T-cell (primary cell): ENCODE measurements around the gene PRPF6. TPM values are rescaled to one million over a fixed set of nuclear protein-coding genes. Genes with fewer than 3 reads are reported as not detected.

Experiments used
- ATAC-seq, 4 experiments: fragments of 200-7000 bp in 3 of 4; fragments of 150-1000 bp in 1 of 4; cut with Tn5 transposase; replicated peaks in 1 of 4; 1 replicate in 3 of 4; 2 replicates in 1 of 4; pipeline ENCODE4 v1.10.0; 2021; ENCODE audit warnings: moderate library complexity in 3 of 4, mild to moderate bottlenecking in 2 of 4, moderate number of reproducible peaks in 1 of 4
- CTCF ChIA-PET, 2 donors: fragments of 300-600 bp; sonication (Branson Sonifier 250); formaldehyde crosslinking; loops; one replicate each; lab custom pipeline; 2022; ENCODE audit warnings: antibody characterized with exemption in 2 of 2; lab: Charles Lee
- POLR2A ChIA-PET, 2 donors: fragments of 300-600 bp; sonication (Branson Sonifier 250); formaldehyde crosslinking; loops; one replicate each; lab custom pipeline; 2022; ENCODE audit warnings: antibody characterized with exemption in 2 of 2; lab: Charles Lee
- DNase-seq, 35 experiments: peaks; one replicate each; pipeline versions ENCODE4 v3.0.0 to v3.0.0-alpha.2; 2013 to 2023
- H3K27ac ChIP-seq: one replicate; pipeline ENCODE4 v1.5.1; 2013; ENCODE audit warnings: low read length
- H3K27me3 ChIP-seq, 2 experiments: replicated peaks in 1 of 2; 1 replicate in 1 of 2; 2 replicates in 1 of 2; pipeline versions ENCODE4 v1.6.1 to v1.7.0; 2013; ENCODE audit warnings: low read length in 1 of 2, mixed read lengths in 1 of 2; ENCODE audit not compliant: control insufficient read depth in 2 of 2, insufficient read depth in 2 of 2; ENCODE audit errors: extremely low read depth in 1 of 2
- H3K36me3 ChIP-seq, 2 donors: 1 replicate in 1 of 2; 2 replicates in 1 of 2; pipeline versions ENCODE4 v1.6.1 to v1.7.0; 2013; ENCODE audit warnings: low read length in 1 of 2; ENCODE audit not compliant: control insufficient read depth in 2 of 2, insufficient read depth in 1 of 2; ENCODE audit errors: extremely low read depth in 1 of 2
- H3K4me1 ChIP-seq, 2 experiments: 1 replicate in 1 of 2; 2 replicates in 1 of 2; pipeline versions ENCODE4 v1.6.1 to v1.7.0; 2013; ENCODE audit warnings: low read length in 2 of 2, mixed read lengths in 1 of 2; ENCODE audit not compliant: insufficient read depth in 2 of 2, control insufficient read depth in 1 of 2; ENCODE audit errors: extremely low read depth in 1 of 2
- H3K4me3 ChIP-seq, 2 donors: 1 replicate in 1 of 2; 2 replicates in 1 of 2; pipeline versions ENCODE4 v1.5.1 to v1.7.0; 2013; ENCODE audit warnings: mild to moderate bottlenecking in 2 of 2, low read length in 1 of 2, moderate library complexity in 1 of 2; ENCODE audit not compliant: control insufficient read depth in 1 of 2; ENCODE audit errors: extremely low read depth in 1 of 2
- H3K9me3 ChIP-seq: 2 replicates; pipeline ENCODE4 v1.7.0; 2013
- H3K27ac Mint-ChIP-seq, 2 donors: one replicate each; pipeline ENCODE4 v1.8.0; 2020 to 2021; ENCODE audit warnings: mild to moderate bottlenecking in 2 of 2, mixed read lengths in 2 of 2
- H3K27me3 Mint-ChIP-seq, 2 donors: one replicate each; pipeline ENCODE4 v1.8.0; 2021 to 2022; ENCODE audit warnings: mixed read lengths in 2 of 2
- H3K36me3 Mint-ChIP-seq: one replicate; pipeline ENCODE4 v1.8.0; 2021; ENCODE audit warnings: mixed read lengths
- H3K4me1 Mint-ChIP-seq, 3 donors: one replicate each; pipeline ENCODE4 v1.8.0; 2020 to 2022; ENCODE audit warnings: mixed read lengths in 3 of 3, mild to moderate bottlenecking in 1 of 3
- H3K4me3 Mint-ChIP-seq, 3 donors: one replicate each; pipeline ENCODE4 v1.8.0; 2020 to 2022; ENCODE audit warnings: mild to moderate bottlenecking in 3 of 3, mixed read lengths in 3 of 3, moderate library complexity in 3 of 3
- H3K9me3 Mint-ChIP-seq, 3 donors: one replicate each; pipeline ENCODE4 v1.8.0; 2020 to 2022; ENCODE audit warnings: mixed read lengths in 3 of 3
- WGBS: methylation state at CpG from one replicate; pipeline ENCODE4 v1.1.5; 2013; ENCODE audit warnings: missing lambda C conversion rate; ENCODE audit not compliant: insufficient coverage; 5-methylcytosine and 5-hydroxymethylcytosine counted together
- total RNA-seq, 35 experiments: library from RNA in 6 of 35; stranded (reverse) in 6 of 35; fragments of 120-200 nt in 1 of 35; gene quantifications; one replicate each; pipeline versions ENCODE4 v1.2.1 to v1.2.4 and lab custom pipeline; 2013 to 2026

The PRPF6 gene
- total RNA-seq, 5 donors from 2014 or later (not counting 1 experiment from before 2014, with no cell fraction given): 59.8 to 106 (median 83.5) TPM

GRCh38 chr20:63963348-63963741, 17.6 kb upstream of the PRPF6 start:
- Mint-ChIP-seq H3K36me3 (peaks cover 3% of the 10 kb centered on the region), H3K4me1 (peaks cover 3 to 5% (median 3%) of the 10 kb centered on the region in 3 donors), H3K4me3 (no peak overlapping the region), H3K9me3 (no peaks in the 10 kb centered on the region), H3K27ac (no peak overlapping the region), H3K27me3 (no peaks in the 10 kb centered on the region)
- no peak for ATAC-seq
- WGBS: 97% methylated on average over 23 of the region's 27 CpGs
- no peak overlapping the region for H3K4me3 ChIP-seq
- peaks cover 0 to 4% of the 10 kb centered on the region in 2 experiments for H3K4me1 ChIP-seq
- DNase-seq: no peak
- H3K36me3 ChIP-seq: peaks cover 23 to 38% of the 10 kb centered on the region in 2 donors
- H3K9me3 ChIP-seq: no peaks in the 10 kb centered on the region
- ChIA-PET POLR2A (no interaction called here), CTCF (no interaction called here)
- H3K27ac ChIP-seq: no peak overlapping the region
- no peaks in the 10 kb centered on the region for H3K27me3 ChIP-seq

GRCh38 chr20:63963784-63964301, 17.1 kb upstream of the PRPF6 start:
- H3K4me3 ChIP-seq: no peak overlapping the region
- Mint-ChIP-seq H3K4me1 (peaks cover 8% of the 10 kb centered on the region in 3 donors), H3K36me3 (peaks cover 3% of the 10 kb centered on the region), H3K27ac (no peak overlapping the region), H3K4me3 (no peak overlapping the region), H3K9me3 (no peaks in the 10 kb centered on the region), H3K27me3 (no peaks in the 10 kb centered on the region)
- ChIA-PET CTCF (no interaction called here), POLR2A (no interaction called here)
- peaks cover 23 to 38% of the 10 kb centered on the region in 2 donors for H3K36me3 ChIP-seq
- WGBS: 99% methylated on average over 9 of the region's 16 CpGs
- no peak overlapping the region for H3K27ac ChIP-seq
- H3K4me1 ChIP-seq: peaks cover under 1 to 9% of the 10 kb centered on the region in 2 experiments
- DNase-seq: no peak
- H3K27me3 ChIP-seq: no peaks in the 10 kb centered on the region
- H3K9me3 ChIP-seq: no peaks in the 10 kb centered on the region
- ATAC-seq: no peak

GRCh38 chr20:63964412-63964811, 16.5 kb upstream of the PRPF6 start:
- ATAC-seq (no peak), DNase-seq (no peak)
- no peaks in the 10 kb centered on the region for H3K9me3 ChIP-seq
- H3K36me3 ChIP-seq: peaks cover 23 to 37% of the 10 kb centered on the region in 2 donors
- ChIA-PET CTCF (no interaction called here), POLR2A (no interaction called here)
- H3K9me3 Mint-ChIP-seq: no peaks in the 10 kb centered on the region
- H3K4me1 ChIP-seq: peaks cover 3 to 12% of the 10 kb centered on the region in 2 experiments
- H3K27ac Mint-ChIP-seq: no peak overlapping the region
- H3K27ac ChIP-seq: no peak overlapping the region
- no peak overlapping the region for H3K4me3 ChIP-seq
- WGBS: 100% methylated on average over 16 of the region's 16 CpGs
- no peaks in the 10 kb centered on the region for H3K27me3 ChIP-seq
- H3K4me3 Mint-ChIP-seq: no peak overlapping the region
- H3K36me3 Mint-ChIP-seq: peaks cover 3% of the 10 kb centered on the region
- H3K4me1 Mint-ChIP-seq: peaks cover 10 to 11% (median 10%) of the 10 kb centered on the region in 3 donors
- no peaks in the 10 kb centered on the region for H3K27me3 Mint-ChIP-seq

GRCh38 chr20:63966172-63966943, 14.6 kb upstream of the PRPF6 start:
- ChIA-PET CTCF (no interaction called here), POLR2A (no interaction called here)
- no peaks in the 10 kb centered on the region for H3K27me3 Mint-ChIP-seq
- no peak overlapping the region for H3K27ac ChIP-seq
- 99% methylated on average over 21 of the region's 27 CpGs for WGBS
- peaks cover 10 to 15% (median 12%) of the 10 kb centered on the region in 3 donors for H3K4me1 Mint-ChIP-seq
- DNase-seq (no peak), ATAC-seq (no peak)
- H3K27me3 ChIP-seq: peaks cover 0 to 4% of the 10 kb centered on the region in 2 experiments
- H3K4me3 Mint-ChIP-seq: no peak overlapping the region
- no peaks in the 10 kb centered on the region for H3K9me3 ChIP-seq
- H3K36me3 ChIP-seq: peaks cover 23 to 31% of the 10 kb centered on the region in 2 donors
- peaks cover 5 to 19% of the 10 kb centered on the region in 2 experiments for H3K4me1 ChIP-seq
- H3K4me3 ChIP-seq: no peak overlapping the region
- H3K9me3 Mint-ChIP-seq: no peaks in the 10 kb centered on the region
- peaks cover 3% of the 10 kb centered on the region for H3K36me3 Mint-ChIP-seq
- no peak overlapping the region for H3K27ac Mint-ChIP-seq

- Histone ChIP-seq H3K36me3 (peaks cover 20 to 26% of the 10 kb centered on the region in 2 donors), H3K27me3 (peaks cover 0 to 4% of the 10 kb centered on the region in 2 experiments), H3K4me3 (no peak overlapping the region), H3K4me1 (peaks cover 5 to 19% of the 10 kb centered on the region in 2 experiments), H3K9me3 (no peaks in the 10 kb centered on the region), H3K27ac (no peak overlapping the region)
- 98% methylated on average over 13 of the region's 13 CpGs for WGBS
- POLR2A ChIA-PET: interaction anchor here in 1 of 2 donors (0.6 kb wide), 1 partner anchor 413 kb away, joined by 4 read pairs; the partner anchor contains the start of gene FNDC11
- ATAC-seq (no peak), DNase-seq (no peak)
- CTCF ChIA-PET: no interaction called here
- no peaks in the 10 kb centered on the region for H3K9me3 Mint-ChIP-seq
- H3K4me1 Mint-ChIP-seq: peaks cover 10 to 15% (median 12%) of the 10 kb centered on the region in 3 donors
- no peaks in the 10 kb centered on the region for H3K27me3 Mint-ChIP-seq
- H3K27ac Mint-ChIP-seq: no peak overlapping the region
- H3K4me3 Mint-ChIP-seq: no peak overlapping the region
- peaks cover 3% of the 10 kb centered on the region for H3K36me3 Mint-ChIP-seq
Measured at GRCh38 chr20:63966944-63967322, 14.0 kb upstream of the PRPF6 start.

GRCh38 chr20:63967330-63968135, 13.4 kb upstream of the PRPF6 start:
- peaks cover 5 to 22% of the 10 kb centered on the region in 2 experiments for H3K4me1 ChIP-seq
- no peaks in the 10 kb centered on the region for H3K27me3 Mint-ChIP-seq
- no peaks in the 10 kb centered on the region for H3K9me3 ChIP-seq
- H3K4me1 Mint-ChIP-seq: peaks cover 12 to 18% (median 15%) of the 10 kb centered on the region in 3 donors
- H3K27ac ChIP-seq: no peak overlapping the region
- no peak for DNase-seq
- H3K4me3 Mint-ChIP-seq: peak overlapping the region in 2 of 3 donors; percentile 24 to 89
- WGBS: 96% methylated on average over 25 of the region's 28 CpGs
- no peak for ATAC-seq
- ChIA-PET POLR2A (interaction anchor here in 1 of 2 donors (0.6 kb wide), 1 partner anchor 413 kb away, joined by 4 read pairs; the partner anchor contains the start of gene FNDC11), CTCF (no interaction called here)
- H3K9me3 Mint-ChIP-seq: no peaks in the 10 kb centered on the region
- peaks cover 0 to 4% of the 10 kb centered on the region in 2 experiments for H3K27me3 ChIP-seq
- no peak overlapping the region for H3K4me3 ChIP-seq
- H3K36me3 ChIP-seq: peaks cover 14 to 23% of the 10 kb centered on the region in 2 donors
- H3K36me3 Mint-ChIP-seq: peaks cover 3% of the 10 kb centered on the region
- H3K27ac Mint-ChIP-seq: peak overlapping the region in 1 of 2 donors; percentile 11
